K562 (cell line): Measurements from ENCODE around the gene MFSD11. TPM values are rescaled to one million over a fixed set of nuclear protein-coding genes. Genes with fewer than 3 reads are reported as not detected.
A peak's percentile ranks its signal among the peaks of the same experiment; 100 is the strongest.

Experiments used
- ARNT ChIP-seq, 2 experiments: fragments of 450-650 bp; IDR thresholded peaks; 2 replicates each; pipeline ENCODE4 v1.6.1; 2016; ENCODE audit warnings: mild to moderate bottlenecking in 1 of 2
- DMBX1 ChIP-seq: fragments of 250-450 bp; sonication (Bioruptor Pico); IDR thresholded peaks from 2 replicates; pipeline ENCODE4 v1.8.0; 2022; ENCODE audit warnings: inconsistent platforms, mild to moderate bottlenecking, moderate library complexity, borderline replicate concordance
- FOXP1 ChIP-seq: sonication (generic); formaldehyde crosslinking; IDR thresholded peaks from 2 replicates; pipeline ENCODE4 v1.8.0; 2022; ENCODE audit warnings: mild to moderate bottlenecking, missing genetic modification reagents
- SOX6 ChIP-seq: fragments of 450-650 bp; IDR thresholded peaks from 2 replicates; pipeline ENCODE4 v1.6.1; 2014; ENCODE audit warnings: mild to moderate bottlenecking
- ZNF232 ChIP-seq: sonication (generic); formaldehyde crosslinking; IDR thresholded peaks from 2 replicates; pipeline ENCODE4 v1.8.0; 2022; ENCODE audit warnings: mild to moderate bottlenecking, missing genetic modification reagents
- ZNF263 ChIP-seq: sonication (generic); formaldehyde crosslinking; IDR thresholded peaks from 2 replicates; pipeline ENCODE4 v1.8.0; 2022; ENCODE audit warnings: mild to moderate bottlenecking, missing genetic modification reagents, borderline replicate concordance
- ZNF707 ChIP-seq: fragments of 250-450 bp; sonication (Bioruptor Pico); conservative IDR thresholded peaks from 2 replicates; pipeline ENCODE4 v1.8.0; 2022; ENCODE audit warnings: inconsistent platforms, mild to moderate bottlenecking, moderate library complexity
- polyA plus RNA-seq, 8 experiments: library from polyadenylated mRNA; depleted of rRNA in 4 of 8; stranded (reverse) in 5 of 8; unstranded in 3 of 8; fragments of >200 nt; fragmentation: Nextera tagmentation in 2 of 8; fragmentation: Illumina TruSeq in 1 of 8; extraction: Ambion mirVana in 2 of 8; extraction: Trizol in 1 of 8; gene quantifications; 2 replicates each; pipeline versions ENCODE4 v1.2.1 to v1.2.3, GENCODE V29; 2011 to 2014; ENCODE audit warnings: inconsistent platforms in 1 of 8, missing spikeins in 1 of 8
- total RNA-seq, 7 experiments: library from RNA; depleted of rRNA in 6 of 7; stranded (reverse); fragments of >200 nt in 6 of 7; fragmentation: Illumina TruSeq in 2 of 7; extraction: Trizol in 2 of 7; gene quantifications; 2 replicates each; pipeline versions ENCODE4 v1.2.1 to v1.2.3, GENCODE V29; 2011 to 2021; ENCODE audit warnings: low replicate concordance in 1 of 7
- TF ChIP-seq, protein P1 (sequence below), 2 experiments: fragments of 450-650 bp; IDR thresholded peaks; 2 replicates each; pipeline ENCODE4 v1.6.1; 2016
- TF ChIP-seq, protein P2 (sequence below): fragments of 450-650 bp; IDR thresholded peaks from 2 replicates; pipeline ENCODE4 v1.6.1; 2016
- TF ChIP-seq, protein P3 (sequence below): fragments of 450-650 bp; IDR thresholded peaks from 2 replicates; pipeline ENCODE4 v1.6.1; 2016; ENCODE audit warnings: antibody characterized with exemption
- TF ChIP-seq, protein P4 (sequence below): sonication (generic); formaldehyde crosslinking; IDR thresholded peaks from 2 replicates; pipeline ENCODE4 v1.8.0; 2022; ENCODE audit warnings: mild to moderate bottlenecking, missing genetic modification reagents, borderline replicate concordance
- TF ChIP-seq, protein P5 (sequence below), 2 experiments: fragments of 450-650 bp in 1 of 2; IDR thresholded peaks; 2 replicates each; pipeline ENCODE4 v1.6.1; 2011 to 2017; ENCODE audit warnings: low read depth in 2 of 2, antibody characterized with exemption in 1 of 2, borderline replicate concordance in 1 of 2, low read length in 1 of 2, mild to moderate bottlenecking in 1 of 2, mixed read lengths in 1 of 2; ENCODE audit not compliant: control insufficient read depth in 1 of 2
- TF ChIP-seq, protein P6 (sequence below): fragments of 250-450 bp; sonication (Bioruptor Pico); IDR thresholded peaks from 2 replicates; pipeline ENCODE4 v1.8.0; 2021; ENCODE audit warnings: moderate library complexity, mild to moderate bottlenecking, inconsistent platforms

Gene MFSD11
- total and polyA plus RNA-seq, 9 of the 15 experiments (the other 6 are each of a cell fraction or from before 2014, with no cell fraction given), result 14.4 to 24.5 (median 19.9) TPM

DNA sequence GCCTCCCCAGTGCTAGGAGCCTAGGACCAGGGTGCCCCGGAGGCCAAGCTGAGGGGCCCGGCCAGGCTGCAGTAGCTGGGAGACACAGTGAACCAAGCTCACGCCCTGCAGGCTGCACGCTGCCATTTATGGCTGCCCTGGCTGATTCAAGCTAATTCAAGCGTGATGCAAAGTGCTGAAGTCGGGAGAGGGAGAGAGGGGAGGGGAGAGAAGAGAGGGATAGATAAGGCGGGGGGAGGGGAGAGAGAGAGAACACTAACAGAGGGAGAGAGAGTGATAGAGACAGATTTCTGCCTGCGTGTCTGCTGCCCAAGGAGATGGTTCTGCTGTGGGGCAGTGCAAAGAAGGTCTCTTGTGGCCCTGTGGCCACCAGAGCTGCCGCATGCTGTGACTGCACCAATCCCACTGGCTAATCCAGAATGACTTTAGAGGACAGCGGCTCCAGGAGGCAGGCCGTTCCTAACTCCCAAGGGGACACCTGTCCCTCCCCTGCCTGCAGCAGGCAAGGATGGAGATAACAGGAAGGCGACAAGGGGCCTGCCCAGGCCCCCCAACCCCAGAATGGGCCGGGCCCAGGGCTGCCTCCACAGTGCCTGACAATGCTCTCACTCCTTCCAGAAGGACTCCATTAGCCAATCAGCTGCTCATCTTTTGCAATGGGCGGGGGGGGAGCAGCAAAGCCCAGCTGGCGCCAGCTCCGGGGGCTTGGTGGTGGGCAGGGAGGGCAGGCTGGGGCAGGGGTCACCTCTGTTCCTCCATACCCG, 40.0 kb upstream of the MFSD11 start (continued):
- TF ChIP-seq, protein P1, sequence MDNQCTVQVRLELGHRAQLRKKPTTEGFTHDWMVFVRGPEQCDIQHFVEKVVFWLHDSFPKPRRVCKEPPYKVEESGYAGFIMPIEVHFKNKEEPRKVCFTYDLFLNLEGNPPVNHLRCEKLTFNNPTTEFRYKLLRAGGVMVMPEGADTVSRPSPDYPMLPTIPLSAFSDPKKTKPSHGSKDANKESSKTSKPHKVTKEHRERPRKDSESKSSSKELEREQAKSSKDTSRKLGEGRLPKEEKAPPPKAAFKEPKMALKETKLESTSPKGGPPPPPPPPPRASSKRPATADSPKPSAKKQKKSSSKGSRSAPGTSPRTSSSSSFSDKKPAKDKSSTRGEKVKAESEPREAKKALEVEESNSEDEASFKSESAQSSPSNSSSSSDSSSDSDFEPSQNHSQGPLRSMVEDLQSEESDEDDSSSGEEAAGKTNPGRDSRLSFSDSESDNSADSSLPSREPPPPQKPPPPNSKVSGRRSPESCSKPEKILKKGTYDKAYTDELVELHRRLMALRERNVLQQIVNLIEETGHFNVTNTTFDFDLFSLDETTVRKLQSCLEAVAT (IDR thresholded peaks at IDR 0.05), result peak in 1 of 2 experiments; percentile 57; a peak in 1 of 4 replicates
- TF ChIP-seq, protein P2, sequence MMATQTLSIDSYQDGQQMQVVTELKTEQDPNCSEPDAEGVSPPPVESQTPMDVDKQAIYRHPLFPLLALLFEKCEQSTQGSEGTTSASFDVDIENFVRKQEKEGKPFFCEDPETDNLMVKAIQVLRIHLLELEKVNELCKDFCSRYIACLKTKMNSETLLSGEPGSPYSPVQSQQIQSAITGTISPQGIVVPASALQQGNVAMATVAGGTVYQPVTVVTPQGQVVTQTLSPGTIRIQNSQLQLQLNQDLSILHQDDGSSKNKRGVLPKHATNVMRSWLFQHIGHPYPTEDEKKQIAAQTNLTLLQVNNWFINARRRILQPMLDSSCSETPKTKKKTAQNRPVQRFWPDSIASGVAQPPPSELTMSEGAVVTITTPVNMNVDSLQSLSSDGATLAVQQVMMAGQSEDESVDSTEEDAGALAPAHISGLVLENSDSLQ, result peak; percentile 38; the same call in 1 of the 2 replicates
- no peak for TF ChIP-seq ZNF263 (CRISPR knock-in tag)
- TF ChIP-seq, protein P3, sequence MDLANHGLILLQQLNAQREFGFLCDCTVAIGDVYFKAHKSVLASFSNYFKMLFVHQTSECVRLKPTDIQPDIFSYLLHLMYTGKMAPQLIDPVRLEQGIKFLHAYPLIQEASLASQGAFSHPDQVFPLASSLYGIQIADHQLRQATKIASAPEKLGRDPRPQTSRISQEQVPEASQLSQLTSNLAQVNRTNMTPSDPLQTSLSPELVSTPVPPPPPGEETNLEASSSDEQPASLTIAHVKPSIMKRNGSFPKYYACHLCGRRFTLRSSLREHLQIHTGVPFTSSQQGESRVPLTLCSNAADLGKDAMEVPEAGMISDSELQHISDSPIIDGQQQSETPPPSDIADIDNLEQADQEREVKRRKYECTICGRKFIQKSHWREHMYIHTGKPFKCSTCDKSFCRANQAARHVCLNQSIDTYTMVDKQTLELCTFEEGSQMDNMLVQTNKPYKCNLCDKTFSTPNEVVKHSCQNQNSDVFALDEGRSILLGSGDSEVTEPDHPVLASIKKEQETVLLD, result peak; percentile 81
- no peak for TF ChIP-seq ZNF232 (CRISPR knock-in tag)
- TF ChIP-seq ARNT (IDR thresholded peaks at IDR 0.05), result peak in 1 of 2 experiments; percentile 92; a peak in 2 of 4 replicates
- TF ChIP-seq, protein P4, sequence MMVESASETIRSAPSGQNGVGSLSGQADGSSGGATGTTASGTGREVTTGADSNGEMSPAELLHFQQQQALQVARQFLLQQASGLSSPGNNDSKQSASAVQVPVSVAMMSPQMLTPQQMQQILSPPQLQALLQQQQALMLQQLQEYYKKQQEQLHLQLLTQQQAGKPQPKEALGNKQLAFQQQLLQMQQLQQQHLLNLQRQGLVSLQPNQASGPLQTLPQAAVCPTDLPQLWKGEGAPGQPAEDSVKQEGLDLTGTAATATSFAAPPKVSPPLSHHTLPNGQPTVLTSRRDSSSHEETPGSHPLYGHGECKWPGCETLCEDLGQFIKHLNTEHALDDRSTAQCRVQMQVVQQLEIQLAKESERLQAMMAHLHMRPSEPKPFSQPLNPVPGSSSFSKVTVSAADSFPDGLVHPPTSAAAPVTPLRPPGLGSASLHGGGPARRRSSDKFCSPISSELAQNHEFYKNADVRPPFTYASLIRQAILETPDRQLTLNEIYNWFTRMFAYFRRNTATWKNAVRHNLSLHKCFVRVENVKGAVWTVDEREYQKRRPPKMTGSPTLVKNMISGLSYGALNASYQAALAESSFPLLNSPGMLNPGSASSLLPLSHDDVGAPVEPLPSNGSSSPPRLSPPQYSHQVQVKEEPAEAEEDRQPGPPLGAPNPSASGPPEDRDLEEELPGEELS (CRISPR knock-in tag), result no peak
- TF ChIP-seq, protein P5, sequence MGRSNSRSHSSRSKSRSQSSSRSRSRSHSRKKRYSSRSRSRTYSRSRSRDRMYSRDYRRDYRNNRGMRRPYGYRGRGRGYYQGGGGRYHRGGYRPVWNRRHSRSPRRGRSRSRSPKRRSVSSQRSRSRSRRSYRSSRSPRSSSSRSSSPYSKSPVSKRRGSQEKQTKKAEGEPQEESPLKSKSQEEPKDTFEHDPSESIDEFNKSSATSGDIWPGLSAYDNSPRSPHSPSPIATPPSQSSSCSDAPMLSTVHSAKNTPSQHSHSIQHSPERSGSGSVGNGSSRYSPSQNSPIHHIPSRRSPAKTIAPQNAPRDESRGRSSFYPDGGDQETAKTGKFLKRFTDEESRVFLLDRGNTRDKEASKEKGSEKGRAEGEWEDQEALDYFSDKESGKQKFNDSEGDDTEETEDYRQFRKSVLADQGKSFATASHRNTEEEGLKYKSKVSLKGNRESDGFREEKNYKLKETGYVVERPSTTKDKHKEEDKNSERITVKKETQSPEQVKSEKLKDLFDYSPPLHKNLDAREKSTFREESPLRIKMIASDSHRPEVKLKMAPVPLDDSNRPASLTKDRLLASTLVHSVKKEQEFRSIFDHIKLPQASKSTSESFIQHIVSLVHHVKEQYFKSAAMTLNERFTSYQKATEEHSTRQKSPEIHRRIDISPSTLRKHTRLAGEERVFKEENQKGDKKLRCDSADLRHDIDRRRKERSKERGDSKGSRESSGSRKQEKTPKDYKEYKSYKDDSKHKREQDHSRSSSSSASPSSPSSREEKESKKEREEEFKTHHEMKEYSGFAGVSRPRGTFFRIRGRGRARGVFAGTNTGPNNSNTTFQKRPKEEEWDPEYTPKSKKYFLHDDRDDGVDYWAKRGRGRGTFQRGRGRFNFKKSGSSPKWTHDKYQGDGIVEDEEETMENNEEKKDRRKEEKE (IDR thresholded peaks at IDR 0.05; ENCODE audit: borderline replicate concordance in 1 of 2, control insufficient read depth in 1 of 2, low read depth in 2 of 2, low read length in 1 of 2), result no peak
- TF ChIP-seq FOXP1 (CRISPR knock-in tag), result no peak
- no peak for TF ChIP-seq DMBX1 (CRISPR knock-in tag)
- TF ChIP-seq ZNF707 (CRISPR knock-in tag), result no peak
- TF ChIP-seq, protein P6, sequence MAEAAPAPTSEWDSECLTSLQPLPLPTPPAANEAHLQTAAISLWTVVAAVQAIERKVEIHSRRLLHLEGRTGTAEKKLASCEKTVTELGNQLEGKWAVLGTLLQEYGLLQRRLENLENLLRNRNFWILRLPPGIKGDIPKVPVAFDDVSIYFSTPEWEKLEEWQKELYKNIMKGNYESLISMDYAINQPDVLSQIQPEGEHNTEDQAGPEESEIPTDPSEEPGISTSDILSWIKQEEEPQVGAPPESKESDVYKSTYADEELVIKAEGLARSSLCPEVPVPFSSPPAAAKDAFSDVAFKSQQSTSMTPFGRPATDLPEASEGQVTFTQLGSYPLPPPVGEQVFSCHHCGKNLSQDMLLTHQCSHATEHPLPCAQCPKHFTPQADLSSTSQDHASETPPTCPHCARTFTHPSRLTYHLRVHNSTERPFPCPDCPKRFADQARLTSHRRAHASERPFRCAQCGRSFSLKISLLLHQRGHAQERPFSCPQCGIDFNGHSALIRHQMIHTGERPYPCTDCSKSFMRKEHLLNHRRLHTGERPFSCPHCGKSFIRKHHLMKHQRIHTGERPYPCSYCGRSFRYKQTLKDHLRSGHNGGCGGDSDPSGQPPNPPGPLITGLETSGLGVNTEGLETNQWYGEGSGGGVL (CRISPR knock-in tag), result no peak
- TF ChIP-seq SOX6, result peak; percentile 39; the same call in 1 of the 2 replicates
